Memory B cell (primary cell): ENCODE data around the gene TKTL1.
A peak's percentile ranks its signal among the peaks of the same experiment; 100 is the strongest.
"Not testable (repeated sequence)": the region's sequence is repeated elsewhere in the genome, so short reads cannot be mapped to it uniquely, and the experiment has no call there.

Experiments used
- ATAC-seq: fragments of 150-1000 bp; cut with Tn5 transposase; 2 replicates; pipeline ENCODE4 v1.10.0; 2021; ENCODE audit warnings: low read depth, mild to moderate bottlenecking, moderate library complexity
- DNase-seq, 2 donors: peaks; one replicate each; pipeline ENCODE4 v3.0.0; 2022; ENCODE audit warnings: low spot score in 2 of 2
- H3K27ac Mint-ChIP-seq: one replicate; pipeline ENCODE4 v1.8.0; 2022; ENCODE audit warnings: mild to moderate bottlenecking, moderate library complexity, mixed read lengths
- H3K27me3 Mint-ChIP-seq: one replicate; pipeline ENCODE4 v1.8.0; 2022; ENCODE audit warnings: mixed read lengths
- H3K36me3 Mint-ChIP-seq: one replicate; pipeline ENCODE4 v1.8.0; 2022; ENCODE audit warnings: mild to moderate bottlenecking, mixed read lengths
- H3K4me1 Mint-ChIP-seq: one replicate; pipeline ENCODE4 v1.8.0; 2022; ENCODE audit warnings: mixed read lengths
- H3K4me3 Mint-ChIP-seq: one replicate; pipeline ENCODE4 v1.8.0; 2022; ENCODE audit warnings: mild to moderate bottlenecking, moderate library complexity, mixed read lengths
- H3K9me3 Mint-ChIP-seq: one replicate; pipeline ENCODE4 v1.8.0; 2022; ENCODE audit warnings: mixed read lengths

The TKTL1 gene

GRCh38 chrX:154320406-154320805 is 24.8 kb downstream of the TKTL1 start:
- Mint-ChIP-seq H3K36me3 (no peaks in the 10 kb centered on the region), H3K4me1 (peaks cover 33% of the 10 kb centered on the region), H3K9me3 (no peaks in the 10 kb centered on the region), H3K27me3 (no peaks in the 10 kb centered on the region), H3K27ac (peak overlapping the region; percentile 63), H3K4me3 (peak overlapping the region; percentile 27)
- no peak for DNase-seq
- ATAC-seq, result no peak

- peak; percentile 50 for ATAC-seq
Observed at GRCh38 chrX:154321152-154321551, 25.6 kb downstream of the TKTL1 start.

DNA sequence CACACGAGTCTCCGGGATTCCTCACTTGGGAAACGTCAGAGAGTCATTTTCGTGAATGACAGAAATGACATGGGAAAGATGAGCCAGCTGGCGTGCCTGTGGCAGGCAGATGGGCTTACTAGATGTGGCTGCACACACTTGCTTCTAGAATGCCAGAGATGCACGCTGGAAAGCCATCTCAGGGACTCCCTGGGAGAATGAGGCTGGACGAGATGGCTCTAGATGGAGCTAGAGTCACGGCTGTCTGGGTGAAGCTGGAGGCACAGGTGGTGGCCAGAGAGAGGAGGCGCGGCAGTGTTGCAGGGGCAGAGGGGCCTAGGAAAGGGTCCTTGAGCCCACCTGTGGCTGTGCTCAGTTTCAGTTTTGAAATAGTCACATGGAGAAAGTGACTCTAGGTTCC is 26.0 kb downstream of the TKTL1 start:
- Mint-ChIP-seq H3K27ac (peak overlapping the region; percentile 63), H3K4me3 (peak overlapping the region; percentile 46), H3K36me3 (no peaks in the 10 kb centered on the region), H3K9me3 (no peaks in the 10 kb centered on the region), H3K27me3 (no peaks in the 10 kb centered on the region), H3K4me1 (peaks cover 38% of the 10 kb centered on the region)
- no peak for DNase-seq
- ATAC-seq, result peak; percentile 42

More at GRCh38 chrX:154321152-154321551, 25.6 kb downstream of the TKTL1 start:
- Mint-ChIP-seq H3K27me3 (no peaks in the 10 kb centered on the region), H3K27ac (peak overlapping the region; percentile 63), H3K4me1 (peaks cover 35% of the 10 kb centered on the region), H3K36me3 (no peaks in the 10 kb centered on the region), H3K9me3 (no peaks in the 10 kb centered on the region), H3K4me3 (peak overlapping the region; percentile 46)
- no peak for DNase-seq

DNA sequence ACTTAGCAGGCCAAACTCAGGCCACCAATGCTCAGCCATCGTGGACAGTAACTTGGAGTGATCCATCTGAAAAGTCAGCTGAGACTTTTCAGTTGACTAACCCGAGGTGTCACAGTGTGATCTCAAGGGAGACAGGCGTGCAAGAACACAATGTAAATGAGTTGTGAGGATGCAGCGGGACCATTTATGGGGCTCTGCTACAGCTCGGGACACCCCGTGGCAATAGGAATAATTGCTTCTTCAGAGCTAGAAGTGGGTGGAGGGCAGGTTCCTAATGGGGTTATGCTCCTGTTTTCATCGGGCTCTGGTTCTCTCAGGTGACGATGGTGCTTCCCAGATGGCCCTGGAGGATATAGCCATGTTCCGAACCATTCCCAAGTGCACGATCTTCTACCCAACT is 27.3 kb downstream of the TKTL1 start:
- Mint-ChIP-seq H3K4me1 (peaks cover 39% of the 10 kb centered on the region), H3K27me3 (no peaks in the 10 kb centered on the region), H3K36me3 (no peaks in the 10 kb centered on the region), H3K4me3 (no peak overlapping the region), H3K27ac (peak overlapping the region; percentile 24), H3K9me3 (no peaks in the 10 kb centered on the region)
- ATAC-seq (peak; percentile 46), DNase-seq (no peak)

- ATAC-seq (no peak), DNase-seq (no peak)
- Mint-ChIP-seq H3K4me3 (no peak overlapping the region), H3K4me1 (peaks cover 39% of the 10 kb centered on the region), H3K36me3 (no peaks in the 10 kb centered on the region), H3K27me3 (no peaks in the 10 kb centered on the region), H3K9me3 (no peaks in the 10 kb centered on the region), H3K27ac (no peak overlapping the region)
Observed at GRCh38 chrX:154323537-154323936, 27.9 kb downstream of the TKTL1 start.

DNA sequence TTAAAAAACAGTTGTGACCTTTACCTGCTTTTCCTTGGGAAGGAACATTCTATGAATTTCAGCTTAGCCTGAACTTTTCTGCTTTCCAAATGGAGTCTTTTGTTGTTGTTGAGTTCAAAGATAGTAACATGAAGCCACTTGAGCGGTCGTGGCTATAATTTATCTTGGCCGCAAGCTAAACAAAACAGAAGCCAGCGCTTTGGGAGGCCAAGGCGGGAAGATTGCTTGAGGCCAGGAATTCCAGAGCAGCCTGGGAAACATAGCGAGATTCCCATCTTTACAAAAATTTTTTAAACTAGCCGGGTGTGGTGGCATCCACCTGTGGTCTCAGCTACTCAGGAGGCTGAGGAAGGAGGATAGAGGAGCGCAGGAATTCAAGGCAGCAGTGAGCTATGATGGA is 29.9 kb downstream of the TKTL1 start:
- Mint-ChIP-seq H3K9me3 (no peaks in the 10 kb centered on the region), H3K4me3 (no peak overlapping the region), H3K4me1 (peaks cover 30% of the 10 kb centered on the region), H3K27me3 (no peaks in the 10 kb centered on the region), H3K36me3 (no peaks in the 10 kb centered on the region), H3K27ac (no peak overlapping the region)
- ATAC-seq (no peak), DNase-seq (no peak)

- H3K4me1 Mint-ChIP-seq, result peaks cover 21% of the 10 kb centered on the region
- no peak for DNase-seq
- H3K9me3 Mint-ChIP-seq, result no peaks in the 10 kb centered on the region
- peak overlapping the region; percentile 11 for H3K4me3 Mint-ChIP-seq
- ATAC-seq, result peak; percentile 83
- H3K36me3 Mint-ChIP-seq, result no peaks in the 10 kb centered on the region
- no peaks in the 10 kb centered on the region for H3K27me3 Mint-ChIP-seq
- no peak overlapping the region for H3K27ac Mint-ChIP-seq
Observed at GRCh38 chrX:154327038-154327820, 31.6 kb downstream of the TKTL1 start.

GRCh38 chrX:154328646-154329045 is 33.1 kb downstream of the TKTL1 start:
- DNase-seq, result no peak
- Mint-ChIP-seq H3K36me3 (no peaks in the 10 kb centered on the region), H3K27me3 (no peaks in the 10 kb centered on the region), H3K4me1 (peaks cover 19% of the 10 kb centered on the region), H3K27ac (no peak overlapping the region), H3K9me3 (no peaks in the 10 kb centered on the region), H3K4me3 (no peak overlapping the region)
- ATAC-seq, result no peak

DNA sequence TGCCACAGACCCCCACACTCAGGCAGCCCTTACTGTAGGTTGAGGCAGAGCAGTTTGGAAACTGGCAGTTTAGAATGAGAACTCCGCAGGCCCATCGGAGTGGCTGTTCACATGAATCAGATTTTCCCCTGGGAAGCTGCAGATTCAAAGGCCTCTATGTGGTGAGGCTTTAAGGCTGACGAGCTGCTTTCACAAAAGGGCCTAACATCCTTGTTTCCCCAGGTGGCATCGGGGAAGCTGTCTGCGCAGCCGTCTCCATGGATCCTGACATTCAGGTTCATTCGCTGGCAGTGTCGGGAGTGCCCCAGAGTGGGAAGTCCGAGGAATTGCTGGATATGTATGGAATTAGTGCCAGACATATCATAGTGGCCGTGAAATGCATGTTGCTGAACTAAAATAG is 33.7 kb downstream of the TKTL1 start:
- H3K27me3 Mint-ChIP-seq, result no peaks in the 10 kb centered on the region
- H3K27ac Mint-ChIP-seq, result no peak overlapping the region
- no peak for DNase-seq
- no peak overlapping the region for H3K4me3 Mint-ChIP-seq
- no peak for ATAC-seq
- no peaks in the 10 kb centered on the region for H3K9me3 Mint-ChIP-seq
- H3K4me1 Mint-ChIP-seq, result peaks cover 21% of the 10 kb centered on the region
- no peaks in the 10 kb centered on the region for H3K36me3 Mint-ChIP-seq

DNA sequence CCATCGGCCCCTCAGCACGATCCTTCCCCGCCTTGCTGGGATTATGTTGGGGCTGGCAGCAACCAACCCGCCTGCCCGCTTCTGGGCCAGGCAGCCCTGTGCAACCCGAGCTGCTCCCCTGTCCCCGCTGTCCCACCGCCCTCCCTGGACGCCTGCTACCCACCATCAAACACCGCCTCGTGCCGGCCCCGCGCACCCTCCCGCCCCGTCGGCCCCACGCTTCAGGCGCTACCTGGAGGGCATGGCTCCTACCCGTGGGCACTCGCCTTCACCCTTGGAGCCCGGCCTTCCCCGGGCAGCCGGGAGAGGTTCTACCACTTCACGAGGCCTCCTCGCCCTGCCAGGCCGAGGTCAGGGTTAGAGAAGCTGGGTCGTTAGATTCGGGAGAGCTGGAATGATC is 37.0 kb downstream of the TKTL1 start:
- ATAC-seq, result no peak
- no peaks in the 10 kb centered on the region for H3K36me3 Mint-ChIP-seq
- H3K27me3 Mint-ChIP-seq, result no peaks in the 10 kb centered on the region
- no peak overlapping the region for H3K4me3 Mint-ChIP-seq
- peaks cover 13% of the 10 kb centered on the region for H3K4me1 Mint-ChIP-seq
- no peak overlapping the region for H3K27ac Mint-ChIP-seq
- H3K9me3 Mint-ChIP-seq, result no peaks in the 10 kb centered on the region
- DNase-seq, result no peak

- no peak for DNase-seq
- Mint-ChIP-seq H3K27ac (no peak overlapping the region), H3K4me3 (no peak overlapping the region), H3K36me3 (no peaks in the 10 kb centered on the region), H3K27me3 (no peaks in the 10 kb centered on the region), H3K9me3 (no peaks in the 10 kb centered on the region), H3K4me1 (peaks cover 13% of the 10 kb centered on the region)
- ATAC-seq, result no peak
Observed at GRCh38 chrX:154333116-154333515, 37.5 kb downstream of the TKTL1 start.

- Mint-ChIP-seq H3K4me1 (peaks cover 13% of the 10 kb centered on the region), H3K4me3 (peak overlapping the region; percentile 57), H3K27ac (peak overlapping the region; percentile 56), H3K9me3 (no peaks in the 10 kb centered on the region), H3K27me3 (no peaks in the 10 kb centered on the region), H3K36me3 (no peaks in the 10 kb centered on the region)
- no peak for DNase-seq
- ATAC-seq, result peak; percentile 95
Observed at GRCh38 chrX:154333837-154334271, 38.3 kb downstream of the TKTL1 start.

DNA sequence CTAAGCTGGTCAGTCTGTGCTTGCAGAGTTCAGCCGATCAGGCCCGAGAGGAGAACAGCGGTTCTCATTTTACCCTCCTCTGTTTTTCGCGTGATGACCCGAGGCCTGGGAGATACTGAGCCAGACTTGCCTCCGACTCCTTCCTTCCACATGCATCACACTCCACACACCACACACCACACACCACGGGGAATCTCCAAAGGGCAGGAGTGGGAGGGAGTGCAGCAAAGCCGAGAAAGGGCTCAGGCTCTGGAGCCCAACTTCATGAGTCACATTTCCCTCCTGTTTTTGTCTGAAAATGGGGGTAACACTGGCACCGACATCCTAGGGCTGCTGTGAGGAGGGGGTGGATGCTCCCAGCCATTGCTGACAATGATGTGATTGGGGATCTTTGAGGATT is 38.9 kb downstream of the TKTL1 start:
- peak overlapping the region; percentile 21 for H3K4me3 Mint-ChIP-seq
- no peaks in the 10 kb centered on the region for H3K36me3 Mint-ChIP-seq
- DNase-seq (no peak), ATAC-seq (no peak)
- H3K27me3 Mint-ChIP-seq, result no peaks in the 10 kb centered on the region
- peak overlapping the region; percentile 50 for H3K27ac Mint-ChIP-seq
- H3K9me3 Mint-ChIP-seq, result no peaks in the 10 kb centered on the region
- H3K4me1 Mint-ChIP-seq, result peaks cover 13% of the 10 kb centered on the region

- not testable (repeated sequence) for H3K27me3 Mint-ChIP-seq, H3K4me1 Mint-ChIP-seq, H3K36me3 Mint-ChIP-seq, H3K4me3 Mint-ChIP-seq, DNase-seq, H3K27ac Mint-ChIP-seq, H3K9me3 Mint-ChIP-seq
- peak; percentile 69 for ATAC-seq
Observed at GRCh38 chrX:154341399-154342298, 46.1 kb downstream of the TKTL1 start.
